H1 (cell line): ENCODE data around the gene SYDE2. TPM values are rescaled to one million over a fixed set of nuclear protein-coding genes. Genes with fewer than 3 reads are reported as not detected.

ENCODE experiments used
- CTCF ChIA-PET: fragments of 300-600 bp; sonication (Branson Sonifier 250); formaldehyde crosslinking; loops from one replicate; lab custom pipeline; 2021; ENCODE audit not compliant: partially characterized antibody; lab: Charles Lee
- POLR2A ChIA-PET: fragments of 300-600 bp; sonication (Branson Sonifier 250); formaldehyde crosslinking; loops from one replicate; lab custom pipeline; 2021; ENCODE audit warnings: inconsistent platforms; ENCODE audit not compliant: partially characterized antibody; lab: Charles Lee
- DNase-seq, 2 experiments: peaks; one replicate each; pipeline versions ENCODE4 v3.0.0 to v3.0.0-alpha.2; 2010 to 2022; ENCODE audit warnings: low spot score in 2 of 2, low read depth in 1 of 2, mixed read lengths in 1 of 2
- FAIRE-seq: peaks from 2 replicates; lab custom pipeline; 2011; peaks lifted over from hg19 to GRCh38; lab: Jason Lieb, UNC
- H2AFZ ChIP-seq: 2 replicates; pipeline ENCODE4 v1.8.1; 2012; ENCODE audit warnings: low read length, inconsistent platforms
- H2AK5ac ChIP-seq: 2 replicates; pipeline ENCODE4 v1.6.1; 2013; ENCODE audit warnings: low read depth, low read length
- H2BK120ac ChIP-seq: replicated peaks from 2 replicates; pipeline ENCODE3; 2013; ENCODE audit warnings: low read depth, low read length, inconsistent platforms
- H2BK12ac ChIP-seq: 2 replicates; pipeline ENCODE4 v1.6.1; 2013; ENCODE audit warnings: low read depth, low read length
- H2BK15ac ChIP-seq: 2 replicates; pipeline ENCODE4 v1.6.1; 2013; ENCODE audit warnings: low read length
- H2BK20ac ChIP-seq: 2 replicates; pipeline ENCODE4 v1.6.1; 2013; ENCODE audit warnings: low read length
- H2BK5ac ChIP-seq: 2 replicates; pipeline ENCODE4 v1.6.1; 2013; ENCODE audit warnings: low read depth, low read length
- H3K14ac ChIP-seq: 2 replicates; pipeline ENCODE4 v1.6.1; 2013; ENCODE audit warnings: inconsistent platforms; ENCODE audit not compliant: insufficient read length
- H3K18ac ChIP-seq: 2 replicates; pipeline ENCODE4 v1.6.1; 2013; ENCODE audit warnings: low read length; ENCODE audit errors: extremely low read depth
- H3K23ac ChIP-seq: 2 replicates; pipeline ENCODE4 v1.6.1; 2013; ENCODE audit warnings: inconsistent platforms; ENCODE audit not compliant: insufficient read length
- H3K23me2 ChIP-seq: 2 replicates; pipeline ENCODE4 v1.6.1; 2013; ENCODE audit warnings: low read depth, low read length
- H3K27ac ChIP-seq: 2 replicates; pipeline ENCODE4 v1.6.1; 2011; ENCODE audit warnings: low read depth, low read length, inconsistent platforms
- H3K27me3 ChIP-seq, 4 experiments: replicated peaks in 1 of 4; 1 replicate in 1 of 4; 2 replicates in 3 of 4; pipeline versions ENCODE4 v1.6.1 to v1.8.1; 2011 to 2013; ENCODE audit warnings: low read length in 3 of 4, mild to moderate bottlenecking in 3 of 4, inconsistent platforms in 2 of 4, mixed read lengths in 2 of 4, moderate library complexity in 1 of 4; ENCODE audit not compliant: control insufficient read depth in 3 of 4, insufficient read depth in 3 of 4; ENCODE audit errors: extremely low read depth in 1 of 4
- H3K36me3 ChIP-seq, 4 experiments: 2 replicates each; pipeline versions ENCODE4 v1.6.1 to v1.8.1; 2011 to 2013; ENCODE audit warnings: mild to moderate bottlenecking in 4 of 4, low read length in 3 of 4, moderate library complexity in 2 of 4, control low read depth in 1 of 4, inconsistent platforms in 1 of 4; ENCODE audit not compliant: insufficient read depth in 4 of 4, control insufficient read depth in 2 of 4
- H3K4ac ChIP-seq: replicated peaks from 2 replicates; pipeline ENCODE3; 2013; ENCODE audit warnings: low read length, low read depth, mixed read lengths, inconsistent platforms; ENCODE audit not compliant: insufficient read length
- H3K4me1 ChIP-seq, 4 experiments: replicated peaks in 1 of 4; 1 replicate in 1 of 4; 2 replicates in 3 of 4; pipeline versions ENCODE4 v1.6.1 to v1.8.1; 2011 to 2013; ENCODE audit warnings: low read length in 3 of 4, inconsistent platforms in 2 of 4, mixed read lengths in 1 of 4; ENCODE audit not compliant: insufficient read depth in 4 of 4, control insufficient read depth in 3 of 4
- H3K4me2 ChIP-seq, 2 experiments: 2 replicates each; pipeline versions ENCODE4 v1.6.1 to v1.8.1; 2011 to 2013; ENCODE audit warnings: low read depth in 2 of 2, low read length in 2 of 2, control low read depth in 1 of 2, inconsistent platforms in 1 of 2, mild to moderate bottlenecking in 1 of 2; ENCODE audit not compliant: insufficient read depth in 1 of 2
- H3K4me3 ChIP-seq, 4 experiments: fragments of 200-600, 300-600 bp in 1 of 4; sonication (generic), shearing (Covaris generic), sonication (Bioruptor Twin) in 1 of 4; 2 replicates each; pipeline versions ENCODE4 v1.5.1 to v1.8.1; 2011 to 2016; ENCODE audit warnings: low read length in 4 of 4, low read depth in 3 of 4, control low read depth in 2 of 4, inconsistent platforms in 2 of 4, mild to moderate bottlenecking in 2 of 4, mixed read lengths in 1 of 4, moderate library complexity in 1 of 4; ENCODE audit not compliant: insufficient read depth in 2 of 4; ENCODE audit errors: extremely low read depth in 1 of 4
- H3K56ac ChIP-seq: replicated peaks from 2 replicates; pipeline ENCODE3; 2013; ENCODE audit warnings: low read depth, mild to moderate bottlenecking, mixed read lengths, low read length, inconsistent platforms; ENCODE audit not compliant: insufficient read length
- H3K79me1 ChIP-seq: 2 replicates; pipeline ENCODE4 v1.6.1; 2013; ENCODE audit warnings: low read depth, low read length, control low read depth
- H3K79me2 ChIP-seq, 2 experiments: 2 replicates each; pipeline versions ENCODE4 v1.6.1 to v1.8.1; 2012 to 2013; ENCODE audit warnings: low read length in 2 of 2, mild to moderate bottlenecking in 2 of 2, inconsistent platforms in 1 of 2; ENCODE audit not compliant: insufficient read depth in 2 of 2, control insufficient read depth in 1 of 2
- H3K9ac ChIP-seq, 4 experiments: replicated peaks in 1 of 4; 1 replicate in 1 of 4; 2 replicates in 3 of 4; pipeline versions ENCODE4 v1.6.1 to v1.8.1; 2011 to 2013; ENCODE audit warnings: low read depth in 3 of 4, low read length in 3 of 4, control low read depth in 2 of 4, mild to moderate bottlenecking in 2 of 4, moderate library complexity in 2 of 4, inconsistent platforms in 1 of 4; ENCODE audit errors: extremely low read depth in 1 of 4
- H3K9me3 ChIP-seq, 2 experiments: 2 replicates each; pipeline versions ENCODE4 v1.6.1 to v1.8.1; 2012 to 2013; ENCODE audit warnings: mild to moderate bottlenecking in 2 of 2, moderate library complexity in 2 of 2, control low read depth in 1 of 2, inconsistent platforms in 1 of 2, low read depth in 1 of 2, low read length in 1 of 2, mixed read lengths in 1 of 2; ENCODE audit not compliant: insufficient read depth in 2 of 2
- H4K20me1 ChIP-seq, 2 experiments: replicated peaks in 1 of 2; 2 replicates each; pipeline versions ENCODE3 to v1.8.1; 2011 to 2013; ENCODE audit warnings: inconsistent platforms in 2 of 2, low read length in 2 of 2, mild to moderate bottlenecking in 1 of 2; ENCODE audit not compliant: insufficient read depth in 2 of 2, control insufficient read depth in 1 of 2
- H4K5ac ChIP-seq: 2 replicates; pipeline ENCODE4 v1.6.1; 2013; ENCODE audit warnings: low read length, low read depth, mixed read lengths, inconsistent platforms; ENCODE audit not compliant: insufficient read length
- H4K8ac ChIP-seq: 2 replicates; pipeline ENCODE4 v1.8.0; 2013; ENCODE audit warnings: mild to moderate bottlenecking, moderate library complexity, low read length, inconsistent platforms; ENCODE audit not compliant: insufficient read depth; ENCODE audit errors: extremely low read depth
- H4K91ac ChIP-seq: replicated peaks from 2 replicates; pipeline ENCODE3; 2013; ENCODE audit warnings: low read length, mixed read lengths, inconsistent platforms; ENCODE audit not compliant: insufficient read length
- CHD1 ChIP-seq: IDR thresholded peaks from 2 replicates; pipeline ENCODE4 v1.6.1; 2012; ENCODE audit warnings: low read depth, low read length, improper control_type of control experiment
- FOSL1 ChIP-seq: IDR thresholded peaks from 2 replicates; pipeline ENCODE4 v1.6.1; 2011; ENCODE audit warnings: mild to moderate bottlenecking, low read depth, low read length, moderate library complexity; ENCODE audit not compliant: insufficient read depth
- HDAC2 ChIP-seq, 2 experiments: fragments of 300-600 bp in 1 of 2; sonication (generic) in 1 of 2; IDR thresholded peaks; 2 replicates each; pipeline ENCODE4 v1.6.1; 2011 to 2012; ENCODE audit warnings: low read depth in 2 of 2, low read length in 2 of 2, mild to moderate bottlenecking in 2 of 2, moderate library complexity in 2 of 2, borderline replicate concordance in 1 of 2, inconsistent platforms in 1 of 2
- KDM4A ChIP-seq: IDR thresholded peaks from one replicate; pipeline ENCODE4 v1.7.1; 2012; ENCODE audit warnings: low read depth, mild to moderate bottlenecking, moderate library complexity, low read length, inconsistent platforms; ENCODE audit not compliant: severe bottlenecking
- NANOG ChIP-seq: IDR thresholded peaks from 2 replicates; pipeline ENCODE4 v1.6.1; 2011; ENCODE audit warnings: low read length, low read depth, mild to moderate bottlenecking, inconsistent platforms; ENCODE audit not compliant: insufficient read depth, poor library complexity, severe bottlenecking
- NRF1 ChIP-seq: IDR thresholded peaks from 2 replicates; pipeline ENCODE4 v1.6.1; 2011; ENCODE audit warnings: mild to moderate bottlenecking, low read depth, low read length, improper control_type of control experiment
- POU5F1 ChIP-seq: IDR thresholded peaks from 2 replicates; pipeline ENCODE4 v1.6.1; 2011; ENCODE audit warnings: low read depth, mild to moderate bottlenecking, low read length, moderate library complexity
- RAD21 ChIP-seq, 2 experiments: IDR thresholded peaks in 1 of 2; conservative IDR thresholded peaks in 1 of 2; 2 replicates each; pipeline ENCODE4 v1.6.1; 2011; ENCODE audit warnings: low read depth in 2 of 2, low read length in 2 of 2, improper control_type of control experiment in 1 of 2, inconsistent platforms in 1 of 2, mild to moderate bottlenecking in 1 of 2, moderate library complexity in 1 of 2
- RBBP5 ChIP-seq: IDR thresholded peaks from 2 replicates; pipeline ENCODE4 v1.7.1; 2012; ENCODE audit warnings: low read depth, mild to moderate bottlenecking, inconsistent platforms, low read length, moderate library complexity, borderline replicate concordance
- SRF ChIP-seq: IDR thresholded peaks from 2 replicates; pipeline ENCODE4 v1.6.1; 2011; ENCODE audit warnings: mild to moderate bottlenecking, low read depth, low read length, moderate library complexity
- WGBS, 2 experiments: shearing (Covaris generic) in 1 of 2; methylation state at CpG; one replicate each; pipeline versions ENCODE4 v1.1.6 to v1.1.7; 2013 to 2015; ENCODE audit warnings: low lambda C conversion rate in 2 of 2, mixed read lengths in 2 of 2, inconsistent platforms in 1 of 2, low coverage in 1 of 2, missing lambda C conversion rate in 1 of 2; ENCODE audit not compliant: insufficient replicate concordance in 2 of 2, insufficient coverage in 1 of 2, insufficient read length in 1 of 2; ENCODE audit errors: extremely low coverage in 1 of 2, missing lambda C conversion rate in 1 of 2; 5-methylcytosine and 5-hydroxymethylcytosine counted together
- polyA plus RNA-seq, 7 experiments: library from polyadenylated mRNA; depleted of rRNA in 3 of 7; stranded (reverse) in 5 of 7; unstranded in 2 of 7; fragments of >200 nt in 5 of 7; fragments of 200-250 nt in 2 of 7; gene quantifications; 1 replicate in 5 of 7; 2 replicates in 1 of 7; 4 replicates in 1 of 7; pipeline versions ENCODE4 v1.2.1 to v1.2.3, GENCODE V29; 2011 to 2013; ENCODE audit warnings: missing spikeins in 2 of 7, mixed read lengths in 2 of 7
- total RNA-seq: library from RNA; stranded (reverse); fragmentation: NEBNext Ultra II Directional; extraction: Animal tissue kit (Norgen Biotek cat#: 25700); gene quantifications from 2 replicates; pipeline ENCODE4 v1.2.1, GENCODE V29; 2021

The SYDE2 gene
- total and polyA plus RNA-seq, 2 of the 8 experiments (the other 6 are each of a cell fraction or from before 2014, with no cell fraction given) = 1.6 to 14.6 TPM

GRCh38 chr1:85201340-85202091 is 700 bp upstream of the SYDE2 start:
- 1% methylated on average over 40 of the region's 81 CpGs; no CpG with 5 or more reads in 1 of the 2 experiments for WGBS, 2 experiments
- peak overlapping the region; percentile 76 for H4K5ac ChIP-seq
- TF ChIP-seq NANOG (peak; percentile 49), FOSL1 (no peak), RAD21 (IDR thresholded peaks at IDR 0.05 in 1 of 2, conservative IDR thresholded peaks at IDR 0.05 in 1 of 2; ENCODE audit: low read depth in 2 of 2, low read length in 2 of 2) (peak in 1 of 2 experiments; percentile 17; a peak in 1 of 4 replicates), NRF1 (peak; percentile 71), SRF (no peak), CHD1 (no peak), HDAC2 (IDR thresholded peaks at IDR 0.05; ENCODE audit: borderline replicate concordance in 1 of 2, low read depth in 2 of 2, low read length in 2 of 2) (peak; percentile 63 to 81; a peak in 2 of 4 replicates), RBBP5 (peak; percentile 27), POU5F1 (no peak), KDM4A (peak; percentile 7)

More at GRCh38 chr1:85201340-85202091, 700 bp upstream of the SYDE2 start:
- H2BK15ac ChIP-seq = no peak overlapping the region; the same call in 1 of the 2 replicates
- no peak overlapping the region for H3K23ac ChIP-seq
- peak overlapping the region; percentile 98 for H2BK12ac ChIP-seq
- peak overlapping the region; percentile 98 for H3K18ac ChIP-seq
- POLR2A ChIA-PET = interaction anchor here (0.8 to 3.8 kb wide), 12 partner anchors 8 to 80 kb away, joined by 3 to 17 read pairs (median 4); partner anchors contain the start of genes BCL10 and C1orf52
- no peak overlapping the region for H2BK120ac ChIP-seq
- peak overlapping the region; percentile 81 for H4K91ac ChIP-seq
- H4K20me1 ChIP-seq = no peaks in the 10 kb centered on the region
- peaks cover 0 to 3% (median 0%) of the 10 kb centered on the region in 4 experiments; a peak in 2 of 7 replicates for H3K4me1 ChIP-seq
- no peaks in the 10 kb centered on the region for H3K9me3 ChIP-seq
- H2BK20ac ChIP-seq = 0 out of 2 replicates have a peak overlapping the region, but pooled peaks have one; percentile 52
- peak overlapping the region; percentile 73 to 93 for H3K4me2 ChIP-seq
- 0 out of 2 replicates have a peak, but pooled peaks cover 2% of the 10 kb centered on the region for H3K79me1 ChIP-seq
- peak overlapping the region; percentile 97 for H4K8ac ChIP-seq
- peak overlapping the region; percentile 14; the same call in 1 of the 2 replicates for H2AK5ac ChIP-seq
- no peaks in the 10 kb centered on the region for H3K36me3 ChIP-seq
- peak overlapping the region; percentile 81 for H3K56ac ChIP-seq
- no peaks in the 10 kb centered on the region for H3K27me3 ChIP-seq
- DNase-seq = peak; percentile 53 to 91
- H3K79me2 ChIP-seq = peaks cover 0 to 34% of the 10 kb centered on the region in 2 experiments; a peak in 2 of 4 replicates
- H3K23me2 ChIP-seq = peaks cover 11% of the 10 kb centered on the region
- H3K14ac ChIP-seq = no peak overlapping the region
- no peak for FAIRE-seq
- peak overlapping the region; percentile 83 to 98 (median 86) for H3K9ac ChIP-seq
- H2AFZ ChIP-seq = peak overlapping the region; percentile 31; the same call in 1 of the 2 replicates
- peak overlapping the region; percentile 98 for H2BK5ac ChIP-seq
- CTCF ChIA-PET = interaction anchor here (1.0 to 1.8 kb wide), 4 partner anchors 21 to 91 kb away, joined by 3 to 5 read pairs (median 4); no protein-coding TSS in a partner anchor
- peak overlapping the region; percentile 73 to 95 (median 84) for H3K4me3 ChIP-seq
- peak overlapping the region; percentile 53 for H3K4ac ChIP-seq
- peak overlapping the region; percentile 94 for H3K27ac ChIP-seq
